Activated CD4-positive, alpha-beta T cell treated with anti-CD3 and anti-CD28 coated beads for 1 hour (primary cell): ENCODE measurements around the gene CD46.

ENCODE experiments used
- DNase-seq: peaks from one replicate; pipeline ENCODE4 v3.0.0-alpha.2; 2020

CD46 gene

GRCh38 chr1:207817166-207817565, 65.3 kb downstream of the CD46 start:
- no peak for DNase-seq

DNA sequence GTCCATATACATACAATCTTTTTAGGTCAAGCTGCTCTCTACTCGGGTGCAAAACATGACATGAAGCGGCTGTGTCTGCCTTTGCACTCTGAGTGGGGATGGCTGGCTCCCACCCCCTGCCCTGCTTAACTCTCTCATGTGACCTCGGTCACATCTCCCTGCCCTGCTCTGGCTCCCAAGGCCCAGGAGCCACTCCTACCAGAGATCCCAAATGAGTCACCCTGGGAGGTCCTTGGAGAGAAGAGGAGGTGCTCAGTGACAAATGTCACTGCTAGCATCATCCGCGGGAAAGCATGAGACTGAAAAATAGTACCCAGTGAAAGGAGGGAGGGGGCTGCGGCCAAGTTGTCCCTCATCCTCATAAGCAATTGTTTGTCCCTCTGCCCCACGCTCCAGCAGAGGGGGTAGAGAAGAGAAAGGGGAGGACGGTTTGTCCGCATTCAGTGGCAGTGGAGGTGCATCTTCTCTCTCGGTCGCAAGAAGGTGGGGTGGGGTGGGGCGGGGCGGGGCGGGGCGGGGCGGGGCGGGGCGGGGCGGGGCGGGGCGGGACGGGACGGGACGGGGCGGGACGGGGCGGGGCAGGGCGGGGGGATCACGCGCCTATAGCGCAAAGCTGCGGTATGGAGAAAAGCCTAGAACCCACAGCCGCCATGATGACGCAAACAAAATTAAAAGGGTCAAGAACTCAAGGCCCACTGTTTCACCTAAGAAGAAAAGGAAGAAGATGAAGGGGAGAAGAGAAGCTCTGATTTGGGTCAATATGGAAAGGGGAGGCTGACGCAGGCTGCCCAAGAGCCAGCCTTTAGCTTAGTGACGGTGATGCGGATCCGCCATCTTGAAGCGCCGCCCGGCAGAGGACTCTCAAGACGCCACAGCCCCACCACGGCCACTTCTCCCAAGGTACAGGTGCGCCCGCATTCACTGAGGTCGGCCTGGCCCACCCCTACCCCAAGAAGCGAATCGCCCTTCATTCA, 66.2 kb downstream of the CD46 start:
- DNase-seq, result no peak

DNA sequence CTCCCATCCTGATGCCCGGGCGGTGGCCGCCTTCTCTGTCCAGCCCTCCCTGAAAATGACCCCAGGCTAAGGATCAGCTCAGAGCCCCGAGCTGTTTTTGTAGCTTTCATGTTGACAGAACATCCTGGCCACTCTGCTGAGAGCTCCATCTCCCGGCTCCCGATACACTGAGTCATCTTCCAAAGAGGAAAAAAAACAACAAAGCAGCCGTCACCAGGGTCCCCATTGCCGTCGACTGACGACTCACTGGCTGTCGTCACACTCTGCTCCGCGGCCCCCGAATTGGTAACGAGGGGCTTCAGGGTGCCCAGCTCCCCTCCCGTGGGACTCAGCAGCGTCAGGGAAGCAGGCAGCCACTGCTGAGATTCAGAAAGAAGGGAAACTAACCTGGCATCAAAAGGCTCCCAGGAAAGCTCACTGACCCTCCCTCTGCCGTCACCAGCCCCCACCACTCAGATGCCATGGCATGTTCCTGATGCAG, 67.2 kb downstream of the CD46 start:
- no peak for DNase-seq

DNA sequence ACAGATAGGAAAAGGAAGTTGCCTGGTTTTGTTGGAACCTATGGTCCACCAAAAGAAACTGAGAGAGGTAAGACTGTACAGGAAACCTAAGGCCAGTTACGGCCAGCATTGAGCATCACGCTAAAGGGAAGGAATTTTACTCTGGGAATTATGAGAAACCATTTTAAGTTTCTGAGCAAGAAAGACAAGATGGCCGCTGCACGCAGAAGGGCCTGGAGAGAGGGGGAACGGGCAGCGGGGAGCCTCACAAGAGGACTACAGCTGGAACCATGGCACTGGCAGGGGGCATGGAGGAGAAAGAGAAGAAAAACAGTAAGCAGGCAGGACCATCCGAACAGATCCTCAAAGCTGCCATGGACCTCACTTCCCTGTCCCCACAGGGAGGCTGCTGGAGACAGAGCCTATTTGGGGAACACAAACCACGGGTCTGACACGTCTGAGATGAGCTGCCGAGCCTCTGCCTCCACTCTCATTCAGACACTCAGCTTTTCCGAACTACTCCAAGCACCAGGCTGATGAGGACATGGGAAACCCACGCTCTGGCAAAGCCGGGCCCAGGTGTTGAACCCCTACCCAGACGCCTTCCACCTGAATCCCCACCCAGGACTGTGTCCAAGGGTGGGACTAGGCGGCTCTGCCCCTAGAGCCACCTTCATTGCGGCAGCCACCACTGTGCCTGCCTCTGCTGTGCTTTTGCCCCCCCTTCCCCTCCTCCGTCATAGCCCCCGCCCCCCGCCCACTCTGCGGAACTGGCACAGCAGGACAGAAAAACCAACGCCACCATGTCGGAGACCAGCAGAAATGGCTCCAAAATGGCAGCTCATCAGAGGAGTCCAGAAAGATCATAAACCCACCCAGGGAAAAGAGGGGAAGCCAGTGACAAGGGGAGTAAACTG, 69.0 kb downstream of the CD46 start:
- DNase-seq, result no peak

- no peak for DNase-seq
Observed at GRCh38 chr1:207821464-207822045, 69.7 kb downstream of the CD46 start.

- DNase-seq, result no peak
Observed at GRCh38 chr1:207822124-207822601, 70.3 kb downstream of the CD46 start.

DNA sequence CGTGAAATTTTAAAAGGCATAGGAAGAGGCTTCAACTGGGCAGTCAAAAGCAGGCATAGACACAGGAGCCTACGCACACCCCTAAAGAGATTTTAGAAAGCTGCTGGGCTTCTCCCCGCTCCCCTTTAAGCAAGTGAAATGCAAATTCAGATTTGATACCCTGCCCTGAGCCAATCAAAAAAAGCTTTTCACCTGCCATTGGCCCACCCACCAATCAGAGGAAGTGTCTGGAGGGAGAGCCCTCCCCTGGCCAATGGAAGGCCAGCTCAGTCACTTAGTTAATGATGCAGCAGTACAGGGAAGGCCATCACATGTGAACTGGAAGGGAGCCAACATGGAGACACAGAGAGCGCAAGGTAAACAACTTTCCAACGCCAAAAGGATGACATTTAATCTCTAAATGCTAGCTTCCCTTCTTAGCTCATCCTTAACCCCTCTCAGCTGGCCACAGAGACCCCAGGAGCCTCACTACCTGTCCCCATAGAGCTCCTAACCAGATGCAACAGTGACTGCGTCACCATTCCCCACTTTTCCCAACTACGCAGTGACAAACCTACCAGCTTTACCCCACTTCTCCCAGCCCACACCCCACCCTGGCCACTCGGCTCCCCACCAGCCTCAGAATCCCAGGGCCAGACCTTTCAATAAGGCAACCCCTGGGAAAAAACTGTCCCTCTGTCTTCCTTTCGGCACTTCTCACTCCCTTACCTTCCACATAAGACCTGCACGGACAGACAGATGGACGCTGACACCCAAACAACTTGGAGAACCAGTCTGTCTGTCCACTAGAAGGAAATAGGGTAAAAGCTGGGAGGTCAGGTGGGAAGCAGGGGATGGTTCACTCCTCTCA, 71.0 kb downstream of the CD46 start:
- DNase-seq, result peak; percentile 55

DNA sequence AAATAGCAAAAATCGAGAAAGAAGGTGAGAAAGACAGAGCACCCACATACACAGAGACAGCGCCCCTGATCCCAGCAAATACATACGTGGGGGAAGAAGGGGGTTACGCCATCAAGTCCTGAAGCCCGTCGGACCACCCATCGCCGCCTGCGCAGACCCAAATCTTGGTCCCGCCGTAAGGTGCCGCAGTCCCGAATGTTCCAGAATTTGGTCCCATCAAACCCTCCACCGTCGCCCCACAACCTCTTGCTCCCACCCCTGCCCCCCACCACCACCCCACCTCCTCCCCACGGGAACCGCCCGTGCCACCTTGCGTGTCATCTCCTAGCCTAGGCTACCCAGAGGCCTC, 71.7 kb downstream of the CD46 start:
- no peak for DNase-seq

DNA sequence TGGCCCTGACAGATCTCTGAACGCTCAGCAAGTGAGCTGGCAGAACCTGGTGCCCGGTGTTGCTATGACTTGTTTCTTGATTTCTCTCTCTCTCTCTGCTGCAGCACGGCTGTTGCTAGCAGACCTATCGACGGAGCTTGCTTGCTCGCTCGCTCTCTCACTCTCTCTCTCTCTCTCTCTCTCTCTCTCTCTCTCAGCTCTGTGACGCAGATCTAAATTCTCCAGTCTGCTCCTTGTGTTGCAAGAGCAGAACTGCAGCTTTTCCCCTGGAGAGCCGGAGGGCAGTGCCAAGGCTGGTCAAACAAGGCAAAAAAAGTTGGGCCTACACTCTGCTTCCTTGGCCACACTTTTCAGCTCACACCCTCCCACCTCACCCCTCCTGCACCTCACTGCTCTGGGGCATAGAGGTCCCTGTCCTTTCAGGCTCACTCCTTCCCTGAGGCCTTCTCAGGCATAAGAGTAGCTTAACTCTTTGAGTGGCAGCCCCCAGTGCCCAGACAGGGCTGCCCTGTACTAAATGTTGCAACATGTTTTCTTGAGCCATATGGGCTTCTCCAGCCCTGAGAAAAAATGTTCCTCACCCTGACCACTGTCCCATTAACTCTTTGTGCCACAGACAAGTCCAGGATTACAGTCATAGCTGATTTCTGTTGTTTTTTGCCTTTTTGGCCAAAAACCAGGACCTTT, 72.2 kb downstream of the CD46 start:
- peak; percentile 65 for DNase-seq

GRCh38 chr1:207824691-207825408, 73.0 kb downstream of the CD46 start:
- DNase-seq, result no peak

- no peak for DNase-seq
Observed at GRCh38 chr1:207825409-207825695, 73.5 kb downstream of the CD46 start.

GRCh38 chr1:207825719-207826556, 74.1 kb downstream of the CD46 start:
- peak; percentile 69 for DNase-seq

GRCh38 chr1:207826557-207827487, 75.0 kb downstream of the CD46 start:
- no peak for DNase-seq

DNA sequence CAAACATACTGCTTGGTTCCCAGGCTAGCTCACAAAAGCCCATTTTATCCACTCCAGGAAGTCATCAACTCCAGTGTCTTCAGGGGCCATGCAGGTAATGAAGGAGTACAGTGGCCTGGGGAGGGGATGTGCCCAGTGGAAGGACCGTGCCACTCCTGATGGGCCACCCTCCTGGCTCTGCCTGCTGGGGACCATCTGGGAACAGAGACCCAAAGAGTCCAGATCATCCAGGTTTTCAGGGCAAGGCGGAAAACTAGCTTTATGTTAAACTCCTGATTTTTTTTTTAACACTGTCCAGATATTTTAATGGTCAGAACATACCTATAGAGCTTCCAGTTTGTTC, 75.6 kb downstream of the CD46 start:
- DNase-seq, result no peak

DNA sequence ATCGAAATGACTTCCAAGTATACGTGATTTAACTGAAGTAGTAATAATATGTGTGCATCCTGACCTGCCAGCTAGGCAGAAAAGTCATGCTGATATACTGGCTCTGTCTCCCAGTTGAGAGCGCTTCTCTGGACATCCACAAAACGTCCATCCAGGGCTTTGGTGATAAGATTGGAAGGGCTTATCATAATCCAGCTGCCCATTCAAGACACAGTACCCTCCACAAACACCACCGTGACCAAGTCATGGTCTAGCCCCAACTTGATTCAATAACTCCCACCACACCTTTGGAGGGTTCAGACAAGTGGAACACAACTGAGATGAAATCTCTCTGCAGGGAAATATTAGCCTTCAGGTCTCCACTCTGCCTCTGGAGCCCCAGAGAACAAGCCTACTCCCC, 76.2 kb downstream of the CD46 start:
- no peak for DNase-seq

- DNase-seq, result peak; percentile 40
Observed at GRCh38 chr1:207828485-207829158, 76.8 kb downstream of the CD46 start.

GRCh38 chr1:207829576-207829975, 77.7 kb downstream of the CD46 start:
- DNase-seq, result no peak

GRCh38 chr1:207830788-207831187, 78.9 kb downstream of the CD46 start:
- no peak for DNase-seq
